A673 (cell line): ENCODE results near the gene MPZ. TPM values are rescaled to one million over a fixed set of nuclear protein-coding genes. Genes with fewer than 3 reads are reported as not detected.

Source experiments
- BruUV-seq: library from RNA; stranded (reverse); fragments of 400-500 nt; replicated peaks from 2 replicates; lab custom pipeline; 2021; lab: Mats Ljungman, UMichigan
- CTCF ChIA-PET: fragments of 300-600 bp; sonication (Branson Sonifier 250); formaldehyde crosslinking; loops from one replicate; lab custom pipeline; 2022; ENCODE audit warnings: antibody characterized with exemption; lab: Charles Lee
- POLR2A ChIA-PET: fragments of 300-600 bp; sonication (Branson Sonifier 250); formaldehyde crosslinking; loops from one replicate; lab custom pipeline; 2022; ENCODE audit warnings: antibody characterized with exemption; ENCODE audit not compliant: low non-redundant PET; lab: Charles Lee
- DNase-seq: peaks from one replicate; pipeline ENCODE4 v3.0.0-alpha.2; 2015; ENCODE audit warnings: low spot score
- H3K27ac ChIP-seq: fragments of 200-600 bp; sonication (generic); 2 replicates; pipeline ENCODE4 v1.5.1; 2016; ENCODE audit warnings: mixed run types, low read depth, mild to moderate bottlenecking, mixed read lengths, antibody characterized with exemption, low read length; ENCODE audit not compliant: poor library complexity, severe bottlenecking
- H3K27me3 ChIP-seq: fragments of 200-600 bp; sonication (generic); replicated peaks from 2 replicates; pipeline ENCODE4 v1.6.1; 2017; ENCODE audit warnings: mixed run types, low read depth, mild to moderate bottlenecking, mixed read lengths, antibody characterized with exemption, low read length; ENCODE audit not compliant: insufficient read depth, poor library complexity
- H3K36me3 ChIP-seq: fragments of 200-600 bp; sonication (generic); 2 replicates; pipeline ENCODE4 v1.6.1; 2016; ENCODE audit warnings: mixed run types, mild to moderate bottlenecking, mixed read lengths, antibody characterized with exemption, low read length; ENCODE audit not compliant: insufficient read depth, poor library complexity, severe bottlenecking
- H3K4me1 ChIP-seq: fragments of 200-600 bp; sonication (generic); 2 replicates; pipeline ENCODE4 v1.6.1; 2017; ENCODE audit warnings: mixed run types, mild to moderate bottlenecking, mixed read lengths, antibody characterized with exemption, low read length; ENCODE audit not compliant: insufficient read depth, poor library complexity, severe bottlenecking
- H3K4me3 ChIP-seq: fragments of 200-600 bp; sonication (generic); 2 replicates; pipeline ENCODE4 v1.5.1; 2016; ENCODE audit warnings: low read depth, mixed run types, mild to moderate bottlenecking, mixed read lengths, low read length; ENCODE audit not compliant: poor library complexity, severe bottlenecking
- H3K9me3 ChIP-seq: fragments of 200-600 bp; sonication (generic); 2 replicates; pipeline ENCODE4 v1.6.1; 2016; ENCODE audit warnings: mixed run types, low read depth, mild to moderate bottlenecking, mixed read lengths, antibody characterized with exemption, low read length; ENCODE audit not compliant: poor library complexity, severe bottlenecking
- CTCF ChIP-seq: fragments of 300-800, 200-600 bp; sonication (generic); conservative IDR thresholded peaks from 2 replicates; pipeline ENCODE4 v1.5.1; 2017; ENCODE audit warnings: low read depth, mild to moderate bottlenecking, antibody characterized with exemption, low read length, moderate library complexity, mixed read lengths
- EZH2 ChIP-seq: fragments of 200-600 bp; sonication (generic); IDR thresholded peaks from 2 replicates; pipeline ENCODE4 v1.6.1; 2017; ENCODE audit warnings: borderline replicate concordance, low read depth, mild to moderate bottlenecking, mixed read lengths, antibody characterized with exemption, low read length; ENCODE audit not compliant: poor library complexity, severe bottlenecking
- intact Hi-C: fragments of 100-400 bp; cut with micrococcal nuclease; formaldehyde crosslinking; loops from one replicate; pipeline ENCODE4 v1.10.0; 2022; ENCODE audit not compliant: unreplicated experiment
- total RNA-seq: library from RNA; stranded (reverse); gene quantifications from 2 replicates; pipeline ENCODE4 v1.2.3, GENCODE V29; 2021

Gene MPZ
- total RNA-seq, 1 experiment from 2014 or later: 2.8 TPM

GRCh38 chr1:161298116-161298515 is 11.7 kb downstream of the MPZ start:
- POLR2A ChIA-PET: no interaction called here
- CTCF ChIA-PET: no interaction called here
- Histone ChIP-seq H3K4me1 (no peaks in the 10 kb centered on the region), H3K4me3 (no peak overlapping the region), H3K27me3 (no peaks in the 10 kb centered on the region), H3K9me3 (no peaks in the 10 kb centered on the region), H3K36me3 (no peaks in the 10 kb centered on the region), H3K27ac (no peak overlapping the region)
- DNase-seq: no peak
- no peak for TF ChIP-seq CTCF
- no peak for TF ChIP-seq EZH2
- no TSS peak for BruUV-seq
- intact Hi-C loops: no loop called here

- Histone ChIP-seq H3K27me3 (no peaks in the 10 kb centered on the region), H3K9me3 (no peaks in the 10 kb centered on the region), H3K27ac (no peak overlapping the region), H3K4me3 (no peak overlapping the region), H3K4me1 (no peaks in the 10 kb centered on the region), H3K36me3 (no peaks in the 10 kb centered on the region)
- TF ChIP-seq EZH2 (no peak), CTCF (no peak)
- intact Hi-C loops: no loop called here
- ChIA-PET POLR2A (no interaction called here), CTCF (interaction anchor here (0.6 kb wide), 1 partner anchor 15 kb away, joined by 5 read pairs; no protein-coding TSS in a partner anchor)
- DNase-seq: no peak
- BruUV-seq: no TSS peak
These were observed 12.4 kb downstream of the MPZ start for GRCh38 chr1:161297415-161297814.

GRCh38 chr1:161290779-161291178 is 19.0 kb downstream of the MPZ start:
- Histone ChIP-seq H3K27ac (no peak overlapping the region), H3K36me3 (no peaks in the 10 kb centered on the region), H3K9me3 (no peaks in the 10 kb centered on the region), H3K27me3 (no peaks in the 10 kb centered on the region), H3K4me1 (no peaks in the 10 kb centered on the region), H3K4me3 (no peak overlapping the region)
- POLR2A ChIA-PET: interaction anchor here (0.6 kb wide), 1 partner anchor 104 kb away, joined by 4 read pairs; no protein-coding TSS in a partner anchor
- BruUV-seq: no TSS peak
- no peak for TF ChIP-seq CTCF
- TF ChIP-seq EZH2: no peak
- CTCF ChIA-PET: interaction anchor here (0.5 to 1.0 kb wide), 8 partner anchors 16 to 538 kb away, joined by 3 to 15 read pairs (median 4); partner anchors contain the start of genes PCP4L1 and TOMM40L
- intact Hi-C loops: loop anchor here (1.0 kb wide), 1 partner anchor 63 kb away; no protein-coding TSS in a partner anchor
- no peak for DNase-seq
